ENCODE results near the gene LRRC23.
"Not testable (repeated sequence)": the region's sequence is repeated elsewhere in the genome, so short reads cannot be mapped to it uniquely, and the experiment has no call there.

Gene LRRC23

DNA sequence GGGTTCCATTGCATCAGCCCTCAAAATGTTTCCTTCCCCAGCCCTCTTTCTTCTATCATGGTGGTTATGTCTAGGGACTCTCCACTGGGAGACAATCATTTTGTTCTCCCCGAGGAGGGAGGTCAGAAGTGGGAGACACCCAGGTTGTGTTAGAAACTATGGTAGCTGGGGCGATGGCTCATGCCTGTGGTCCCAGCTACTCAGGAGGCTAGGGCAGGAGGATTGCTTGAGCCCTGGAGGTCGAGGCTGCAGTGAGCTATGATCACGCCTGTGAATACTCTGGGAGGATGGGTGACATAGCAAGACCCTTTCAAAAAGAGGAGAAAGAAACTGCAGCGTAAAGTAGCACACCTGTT lies 13.0 kb upstream of the LRRC23 start:
- Histone ChIP-seq H3K4ac (ENCODE audit: low read depth in 1 of 2, low read length in 2 of 2) (peak overlapping the region; percentile 77 to 91), H2BK5ac (ENCODE audit: low read depth, low read length, poor library complexity, severe bottlenecking) (no peak overlapping the region), H3K23ac (ENCODE audit: low read length in 2 of 2) (no peak overlapping the region), H3K27me3 (ENCODE audit: control insufficient read depth in 1 of 2, insufficient read depth in 1 of 2, low read length in 2 of 2) (no peaks in the 10 kb centered on the region), H3K4me3 (ENCODE audit: insufficient read depth in 1 of 2, low read depth in 1 of 2, low read length in 2 of 2) (peak overlapping the region in 1 of 2 experiments; percentile 81), H2AFZ (ENCODE audit: low read depth, low read length) (peak overlapping the region; percentile 44), H3K14ac (ENCODE audit: low read length in 2 of 2) (no peak overlapping the region), H3K36me3 (ENCODE audit: control insufficient read depth in 1 of 2, insufficient read depth in 2 of 2, low read depth in 1 of 2, low read length in 2 of 2) (peaks cover 2 to 6% of the 10 kb centered on the region in 2 experiments), H3K9me3 (ENCODE audit: control insufficient read depth, low read length) (no peaks in the 10 kb centered on the region), H3K9ac (ENCODE audit: low read length) (peak overlapping the region; percentile 98), H4K91ac (ENCODE audit: low read length) (no peak overlapping the region), H4K8ac (ENCODE audit: low read length) (peak overlapping the region; percentile 74), H3K27ac (ENCODE audit: low read length, poor library complexity, severe bottlenecking) (peak overlapping the region; percentile 87), H2BK12ac (ENCODE audit: low read length in 2 of 2) (peak overlapping the region in 1 of 2 experiments; percentile 40), H3K4me1 (ENCODE audit: control insufficient read depth, insufficient read depth, low read depth, low read length) (peaks cover 9% of the 10 kb centered on the region), H3K4me2 (ENCODE audit: low read length, poor library complexity, severe bottlenecking) (peak overlapping the region; percentile 86), H2AK5ac (ENCODE audit: low read length, severe bottlenecking) (peak overlapping the region; percentile 15), H3K18ac (ENCODE audit: low read depth in 1 of 2, low read length in 2 of 2) (peak overlapping the region; percentile 43 to 93), H2BK15ac (ENCODE audit: low read depth, poor library complexity, severe bottlenecking) (no peak overlapping the region), H2BK120ac (ENCODE audit: low read depth, low read length) (no peak overlapping the region), H3K79me1 (replicated peaks; ENCODE audit: low read length, poor library complexity, severe bottlenecking) (peaks cover 3% of the 10 kb centered on the region)
- DNase-seq = no peak
- 88% methylated on average over 5 of the region's 5 CpGs for WGBS

DNA sequence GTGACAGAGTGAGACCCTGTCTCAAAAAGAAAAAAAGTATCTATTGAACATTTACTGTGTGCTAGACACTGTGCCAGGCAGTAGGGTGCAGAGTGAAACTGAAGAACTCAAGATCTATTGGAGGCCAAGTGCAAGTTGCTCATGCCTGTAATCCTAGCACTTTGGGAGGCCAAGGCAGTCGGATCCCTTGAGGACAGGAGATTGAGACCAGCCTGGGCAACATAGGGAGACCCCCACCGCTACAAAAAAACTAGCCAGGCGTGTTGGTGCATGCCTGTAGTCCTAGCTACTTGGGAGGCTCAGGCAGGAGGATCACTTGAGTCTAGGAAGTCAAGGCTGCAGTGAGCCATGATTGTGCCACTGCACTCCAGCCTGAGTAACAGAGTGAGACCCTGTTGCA lies 11.9 kb upstream of the LRRC23 start:
- H3K4me1 ChIP-seq (ENCODE audit: control insufficient read depth, insufficient read depth, low read depth, low read length); H3K4ac ChIP-seq (ENCODE audit: low read depth in 1 of 2, low read length in 2 of 2); H2BK120ac ChIP-seq (ENCODE audit: low read depth, low read length); H2BK15ac ChIP-seq (ENCODE audit: low read depth, poor library complexity, severe bottlenecking); H4K91ac ChIP-seq (ENCODE audit: low read length); H3K36me3 ChIP-seq (ENCODE audit: control insufficient read depth in 1 of 2, insufficient read depth in 2 of 2, low read depth in 1 of 2, low read length in 2 of 2); H3K23ac ChIP-seq (ENCODE audit: low read length in 2 of 2); H2BK12ac ChIP-seq (ENCODE audit: low read length in 2 of 2); H3K27ac ChIP-seq (ENCODE audit: low read length, poor library complexity, severe bottlenecking); H2BK5ac ChIP-seq (ENCODE audit: low read depth, low read length, poor library complexity, severe bottlenecking); H3K9ac ChIP-seq (ENCODE audit: low read length); H4K8ac ChIP-seq (ENCODE audit: low read length); H3K79me1 ChIP-seq (replicated peaks; ENCODE audit: low read length, poor library complexity, severe bottlenecking); DNase-seq; H3K4me3 ChIP-seq (ENCODE audit: insufficient read depth in 1 of 2, low read depth in 1 of 2, low read length in 2 of 2); H3K14ac ChIP-seq (ENCODE audit: low read length in 2 of 2); H3K18ac ChIP-seq (ENCODE audit: low read depth in 1 of 2, low read length in 2 of 2); H3K9me3 ChIP-seq (ENCODE audit: control insufficient read depth, low read length); H2AFZ ChIP-seq (ENCODE audit: low read depth, low read length); H3K4me2 ChIP-seq (ENCODE audit: low read length, poor library complexity, severe bottlenecking); H2AK5ac ChIP-seq (ENCODE audit: low read length, severe bottlenecking); H3K27me3 ChIP-seq (ENCODE audit: control insufficient read depth in 1 of 2, insufficient read depth in 1 of 2, low read length in 2 of 2): not testable (repeated sequence)
- WGBS = 94% methylated on average over 3 of the region's 3 CpGs

DNA sequence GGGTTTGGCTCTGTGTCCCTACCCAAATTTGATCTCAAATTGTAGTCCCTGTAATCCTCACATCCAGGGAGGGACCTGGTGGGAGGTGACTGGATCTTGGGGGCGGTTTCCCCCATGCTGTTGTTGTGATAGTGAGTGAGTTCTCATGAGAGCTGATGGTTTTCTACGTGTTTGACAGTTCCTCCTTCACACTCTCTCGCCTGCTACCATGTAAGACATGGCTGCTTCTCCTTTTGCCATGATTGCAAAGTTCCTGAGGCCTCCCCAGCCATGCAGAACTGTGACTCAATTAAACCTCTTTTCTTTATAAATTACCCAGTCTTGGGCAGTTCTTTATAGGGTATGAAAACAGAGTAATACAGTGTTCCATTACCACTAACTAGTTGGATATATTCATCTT lies 10.3 kb upstream of the LRRC23 start:
- Histone ChIP-seq H3K36me3 (ENCODE audit: control insufficient read depth in 1 of 2, insufficient read depth in 2 of 2, low read depth in 1 of 2, low read length in 2 of 2) (no peaks in the 10 kb centered on the region), H3K18ac (ENCODE audit: low read depth in 1 of 2, low read length in 2 of 2) (no peak overlapping the region), H3K79me1 (replicated peaks; ENCODE audit: low read length, poor library complexity, severe bottlenecking) (no peaks in the 10 kb centered on the region), H2AK5ac (ENCODE audit: low read length, severe bottlenecking) (no peak overlapping the region), H2BK5ac (ENCODE audit: low read depth, low read length, poor library complexity, severe bottlenecking) (no peak overlapping the region), H3K27ac (ENCODE audit: low read length, poor library complexity, severe bottlenecking) (no peak overlapping the region), H3K4me1 (ENCODE audit: control insufficient read depth, insufficient read depth, low read depth, low read length) (peaks cover 4% of the 10 kb centered on the region), H3K4me2 (ENCODE audit: low read length, poor library complexity, severe bottlenecking) (no peak overlapping the region), H2BK120ac (ENCODE audit: low read depth, low read length) (no peak overlapping the region), H3K4ac (ENCODE audit: low read depth in 1 of 2, low read length in 2 of 2) (no peak overlapping the region), H2BK15ac (ENCODE audit: low read depth, poor library complexity, severe bottlenecking) (no peak overlapping the region), H3K9ac (ENCODE audit: low read length) (no peak overlapping the region), H4K8ac (ENCODE audit: low read length) (no peak overlapping the region), H2AFZ (ENCODE audit: low read depth, low read length) (no peak overlapping the region), H4K91ac (ENCODE audit: low read length) (no peak overlapping the region), H3K4me3 (ENCODE audit: insufficient read depth in 1 of 2, low read depth in 1 of 2, low read length in 2 of 2) (no peak overlapping the region), H2BK12ac (ENCODE audit: low read length in 2 of 2) (no peak overlapping the region), H3K27me3 (ENCODE audit: control insufficient read depth in 1 of 2, insufficient read depth in 1 of 2, low read length in 2 of 2) (no peaks in the 10 kb centered on the region), H3K9me3 (ENCODE audit: control insufficient read depth, low read length) (no peaks in the 10 kb centered on the region), H3K23ac (ENCODE audit: low read length in 2 of 2) (no peak overlapping the region), H3K14ac (ENCODE audit: low read length in 2 of 2) (no peak overlapping the region)
- DNase-seq = no peak
- no CpG with 5 or more reads among the region's 3 CpGs for WGBS

DNA sequence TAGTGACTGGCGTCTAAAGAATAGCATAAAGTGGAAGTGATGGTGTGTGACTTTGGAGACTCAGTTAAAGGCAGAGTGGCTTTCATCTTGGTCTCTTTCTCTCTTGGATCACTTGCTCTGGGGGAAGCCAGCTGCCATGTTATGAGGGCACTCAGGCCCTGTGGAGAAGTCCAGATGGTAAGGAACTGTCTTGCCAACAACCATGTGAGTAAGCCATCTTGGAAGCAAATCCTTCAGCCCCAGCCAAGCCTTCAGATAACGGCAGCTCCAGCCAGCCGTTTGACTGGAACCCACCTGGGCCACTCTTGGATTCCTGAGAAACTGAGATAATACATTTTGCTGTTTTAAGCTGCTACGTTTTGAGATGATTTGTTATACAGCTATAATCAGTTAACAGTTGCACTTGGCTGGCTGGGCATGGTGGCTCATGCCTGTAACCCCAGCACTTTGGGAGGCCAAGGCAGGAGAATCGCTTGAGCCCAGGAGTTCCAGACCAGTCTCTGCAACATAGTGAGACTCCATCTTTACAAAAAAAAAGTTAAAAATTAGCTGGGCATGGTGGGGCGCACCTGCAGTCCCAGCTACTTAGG lies 7.7 kb upstream of the LRRC23 start:
- Histone ChIP-seq H3K27me3 (ENCODE audit: control insufficient read depth in 1 of 2, insufficient read depth in 1 of 2, low read length in 2 of 2) (no peaks in the 10 kb centered on the region), H3K9ac (ENCODE audit: low read length) (no peak overlapping the region), H3K36me3 (ENCODE audit: control insufficient read depth in 1 of 2, insufficient read depth in 2 of 2, low read depth in 1 of 2, low read length in 2 of 2) (no peaks in the 10 kb centered on the region), H3K4me2 (ENCODE audit: low read length, poor library complexity, severe bottlenecking) (no peak overlapping the region), H4K91ac (ENCODE audit: low read length) (no peak overlapping the region), H3K4ac (ENCODE audit: low read depth in 1 of 2, low read length in 2 of 2) (no peak overlapping the region), H3K18ac (ENCODE audit: low read depth in 1 of 2, low read length in 2 of 2) (no peak overlapping the region), H3K79me1 (replicated peaks; ENCODE audit: low read length, poor library complexity, severe bottlenecking) (no peaks in the 10 kb centered on the region), H2BK120ac (ENCODE audit: low read depth, low read length) (no peak overlapping the region), H3K23ac (ENCODE audit: low read length in 2 of 2) (no peak overlapping the region), H2AK5ac (ENCODE audit: low read length, severe bottlenecking) (no peak overlapping the region), H2BK15ac (ENCODE audit: low read depth, poor library complexity, severe bottlenecking) (no peak overlapping the region), H3K27ac (ENCODE audit: low read length, poor library complexity, severe bottlenecking) (no peak overlapping the region), H2BK5ac (ENCODE audit: low read depth, low read length, poor library complexity, severe bottlenecking) (no peak overlapping the region), H2BK12ac (ENCODE audit: low read length in 2 of 2) (no peak overlapping the region), H3K4me3 (ENCODE audit: insufficient read depth in 1 of 2, low read depth in 1 of 2, low read length in 2 of 2) (no peak overlapping the region), H4K8ac (ENCODE audit: low read length) (no peak overlapping the region), H3K14ac (ENCODE audit: low read length in 2 of 2) (no peak overlapping the region), H2AFZ (ENCODE audit: low read depth, low read length) (no peak overlapping the region), H3K9me3 (ENCODE audit: control insufficient read depth, low read length) (no peaks in the 10 kb centered on the region), H3K4me1 (ENCODE audit: control insufficient read depth, insufficient read depth, low read depth, low read length) (no peaks in the 10 kb centered on the region)
- no peak for DNase-seq
- 83% methylated on average over 6 of the region's 6 CpGs for WGBS
